ENCODE data around the gene C1QTNF9. TPM values are rescaled to one million over a fixed set of nuclear protein-coding genes. Genes with fewer than 3 reads are reported as not detected.

Gene C1QTNF9
- total RNA-seq, 1 experiment from 2014 or later, result not detected

- ChIA-PET CTCF (no interaction called here), RAD21 (ENCODE audit: low non-redundant PET in 1 of 2, low total read pairs in 2 of 2, uncharacterized antibody in 2 of 2, unreplicated experiment in 2 of 2) (no interaction called here), POLR2A (no interaction called here)
- DNase-seq (ENCODE audit: low read depth, low spot score) (no peak), ATAC-seq (no peak)
- no peaks in the 10 kb centered on the region for H3K9me3 ChIP-seq (ENCODE audit: control insufficient read depth in 1 of 2, insufficient read depth in 1 of 2, low read depth in 1 of 2, low read length in 2 of 2)
- H2AFZ ChIP-seq (ENCODE audit: low read depth, low read length, poor library complexity, severe bottlenecking), result no peak overlapping the region
- TF ChIP-seq EGR1 (IDR thresholded peaks at IDR 0.05; ENCODE audit: low read depth) (no peak), TCF7L2 (IDR thresholded peaks at IDR 0.05; ENCODE audit: borderline replicate concordance, extremely low read depth, insufficient read depth, insufficient read length) (no peak), RAD21 (IDR thresholded peaks at IDR 0.05; ENCODE audit: low read depth) (no peak), JUND (IDR thresholded peaks at IDR 0.05) (no peak), ATF3 (IDR thresholded peaks at IDR 0.05) (no peak), CEBPB (IDR thresholded peaks at IDR 0.05; ENCODE audit: low read depth) (no peak)
- H3K9ac ChIP-seq (ENCODE audit: low read length), result no peak overlapping the region
- no peaks in the 10 kb centered on the region for H3K9me2 ChIP-seq (ENCODE audit: insufficient read depth)
- intact Hi-C loops (cut with micrococcal nuclease), result no loop called here
- peaks cover 8 to 25% of the 10 kb centered on the region in 2 experiments for H3K36me3 ChIP-seq (ENCODE audit: control insufficient read depth in 1 of 2, insufficient read depth in 2 of 2, low read length in 2 of 2)
- no peaks in the 10 kb centered on the region for H3K79me2 ChIP-seq (ENCODE audit: insufficient read depth, low read length)
- no peaks in the 10 kb centered on the region for H3K27me3 ChIP-seq (ENCODE audit: insufficient read depth, low read length)
- BruUV-seq (replicated peaks), result no TSS peak
- H3K27ac ChIP-seq (ENCODE audit: low read depth, low read length), result no peak overlapping the region
- H3K4me2 ChIP-seq (ENCODE audit: low read length), result no peak overlapping the region
- no peaks in the 10 kb centered on the region for H3K4me1 ChIP-seq (ENCODE audit: control insufficient read depth in 1 of 2, insufficient read depth in 2 of 2, low read length in 2 of 2)
- no peak overlapping the region for H3K4me3 ChIP-seq (replicated peaks in 1 of 2; ENCODE audit: low read depth in 1 of 2, low read length in 2 of 2)
- H4K20me1 ChIP-seq (ENCODE audit: insufficient read depth), result no peaks in the 10 kb centered on the region
Observed at GRCh38 chr13:24301434-24301833, 7.9 kb upstream of the C1QTNF9 start.

- intact Hi-C loops (cut with micrococcal nuclease), result no loop called here
- RAD21 ChIA-PET (ENCODE audit: low non-redundant PET in 1 of 2, low total read pairs in 2 of 2, uncharacterized antibody in 2 of 2, unreplicated experiment in 2 of 2), result no interaction called here
- no peak for TF ChIP-seq TCF7L2 (IDR thresholded peaks at IDR 0.05; ENCODE audit: borderline replicate concordance, extremely low read depth, insufficient read depth, insufficient read length)
- TF ChIP-seq ZNF274 (IDR thresholded peaks at IDR 0.05; ENCODE audit: low read depth, low read length), result no peak
- no peak for TF ChIP-seq YY1 (IDR thresholded peaks at IDR 0.05; ENCODE audit: extremely low read depth, insufficient replicate concordance, low read depth, low read length)
- no peak for TF ChIP-seq SP1 (IDR thresholded peaks at IDR 0.05; ENCODE audit: low read depth)
- TF ChIP-seq EZH2 (IDR thresholded peaks at IDR 0.05), result no peak
- no peak for TF ChIP-seq CBX3 (IDR thresholded peaks at IDR 0.05; ENCODE audit: low read depth)
- TF ChIP-seq EGR1 (IDR thresholded peaks at IDR 0.05; ENCODE audit: low read depth), result no peak
- TF ChIP-seq REST (IDR thresholded peaks at IDR 0.05; ENCODE audit: low read depth), result no peak
- no peak for TF ChIP-seq ZFX (IDR thresholded peaks at IDR 0.05)
- no peak for TF ChIP-seq RAD21 (IDR thresholded peaks at IDR 0.05; ENCODE audit: low read depth)
- no peak for TF ChIP-seq MAX (IDR thresholded peaks at IDR 0.05)
- TF ChIP-seq POLR2AphosphoS5 (IDR thresholded peaks at IDR 0.05; ENCODE audit: low read depth, low read length), result no peak
- no peak for TF ChIP-seq SIN3A (IDR thresholded peaks at IDR 0.05; ENCODE audit: low read depth)
- no peak for TF ChIP-seq CTCF (IDR thresholded peaks at IDR 0.05 in 2 of 3, conservative IDR thresholded peaks at IDR 0.05 in 1 of 3; ENCODE audit: borderline replicate concordance in 1 of 3, insufficient read depth in 1 of 3, low read depth in 2 of 3, low read length in 2 of 3)
Observed at GRCh38 chr13:24301911-24302310, 7.5 kb upstream of the C1QTNF9 start.

More at GRCh38 chr13:24301911-24302310, 7.5 kb upstream of the C1QTNF9 start:
- H3K4me3 ChIP-seq (replicated peaks in 1 of 2; ENCODE audit: low read depth in 1 of 2, low read length in 2 of 2), result no peak overlapping the region
- ChIA-PET POLR2A (no interaction called here), CTCF (no interaction called here)
- H3K4me1 ChIP-seq (ENCODE audit: control insufficient read depth in 1 of 2, insufficient read depth in 2 of 2, low read length in 2 of 2), result no peaks in the 10 kb centered on the region
- no peak overlapping the region for H3K9ac ChIP-seq (ENCODE audit: low read length)
- peaks cover 8 to 25% of the 10 kb centered on the region in 2 experiments for H3K36me3 ChIP-seq (ENCODE audit: control insufficient read depth in 1 of 2, insufficient read depth in 2 of 2, low read length in 2 of 2)
- ATAC-seq (no peak), DNase-seq (ENCODE audit: low read depth, low spot score) (no peak)
- no peaks in the 10 kb centered on the region for H3K9me3 ChIP-seq (ENCODE audit: control insufficient read depth in 1 of 2, insufficient read depth in 1 of 2, low read depth in 1 of 2, low read length in 2 of 2)
- H2AFZ ChIP-seq (ENCODE audit: low read depth, low read length, poor library complexity, severe bottlenecking), result no peak overlapping the region
- H3K9me2 ChIP-seq (ENCODE audit: insufficient read depth), result no peaks in the 10 kb centered on the region
- no TSS peak for BruUV-seq (replicated peaks)
- H3K27ac ChIP-seq (ENCODE audit: low read depth, low read length), result no peak overlapping the region
- H4K20me1 ChIP-seq (ENCODE audit: insufficient read depth), result no peaks in the 10 kb centered on the region
- no peak overlapping the region for H3K4me2 ChIP-seq (ENCODE audit: low read length)
- no peaks in the 10 kb centered on the region for H3K79me2 ChIP-seq (ENCODE audit: insufficient read depth, low read length)
- no peaks in the 10 kb centered on the region for H3K27me3 ChIP-seq (ENCODE audit: insufficient read depth, low read length)

All from HCT116 (cell line).